H1 (cell line): ENCODE measurements around the gene OR11H6. TPM values are rescaled to one million over a fixed set of nuclear protein-coding genes. Genes with fewer than 3 reads are reported as not detected.
"Not testable (repeated sequence)": the region's sequence is repeated elsewhere in the genome, so short reads cannot be mapped to it uniquely, and the experiment has no call there.

Source experiments
- CTCF ChIA-PET: fragments of 300-600 bp; sonication (Branson Sonifier 250); formaldehyde crosslinking; loops from one replicate; lab custom pipeline; 2021; ENCODE audit not compliant: partially characterized antibody; lab: Charles Lee
- POLR2A ChIA-PET: fragments of 300-600 bp; sonication (Branson Sonifier 250); formaldehyde crosslinking; loops from one replicate; lab custom pipeline; 2021; ENCODE audit warnings: inconsistent platforms; ENCODE audit not compliant: partially characterized antibody; lab: Charles Lee
- DNase-seq, 2 experiments: peaks; one replicate each; pipeline versions ENCODE4 v3.0.0 to v3.0.0-alpha.2; 2010 to 2022; ENCODE audit warnings: low spot score in 2 of 2, low read depth in 1 of 2, mixed read lengths in 1 of 2
- FAIRE-seq: peaks from 2 replicates; lab custom pipeline; 2011; peaks lifted over from hg19 to GRCh38; lab: Jason Lieb, UNC
- H2AFZ ChIP-seq: 2 replicates; pipeline ENCODE4 v1.8.1; 2012; ENCODE audit warnings: low read length, inconsistent platforms
- H2AK5ac ChIP-seq: 2 replicates; pipeline ENCODE4 v1.6.1; 2013; ENCODE audit warnings: low read depth, low read length
- H2BK120ac ChIP-seq: replicated peaks from 2 replicates; pipeline ENCODE3; 2013; ENCODE audit warnings: low read depth, low read length, inconsistent platforms
- H2BK12ac ChIP-seq: 2 replicates; pipeline ENCODE4 v1.6.1; 2013; ENCODE audit warnings: low read depth, low read length
- H2BK15ac ChIP-seq: 2 replicates; pipeline ENCODE4 v1.6.1; 2013; ENCODE audit warnings: low read length
- H2BK20ac ChIP-seq: 2 replicates; pipeline ENCODE4 v1.6.1; 2013; ENCODE audit warnings: low read length
- H2BK5ac ChIP-seq: 2 replicates; pipeline ENCODE4 v1.6.1; 2013; ENCODE audit warnings: low read depth, low read length
- H3K14ac ChIP-seq: 2 replicates; pipeline ENCODE4 v1.6.1; 2013; ENCODE audit warnings: inconsistent platforms; ENCODE audit not compliant: insufficient read length
- H3K18ac ChIP-seq: 2 replicates; pipeline ENCODE4 v1.6.1; 2013; ENCODE audit warnings: low read length; ENCODE audit errors: extremely low read depth
- H3K23ac ChIP-seq: 2 replicates; pipeline ENCODE4 v1.6.1; 2013; ENCODE audit warnings: inconsistent platforms; ENCODE audit not compliant: insufficient read length
- H3K23me2 ChIP-seq: 2 replicates; pipeline ENCODE4 v1.6.1; 2013; ENCODE audit warnings: low read depth, low read length
- H3K27ac ChIP-seq: 2 replicates; pipeline ENCODE4 v1.6.1; 2011; ENCODE audit warnings: low read depth, low read length, inconsistent platforms
- H3K27me3 ChIP-seq, 4 experiments: replicated peaks in 1 of 4; 1 replicate in 1 of 4; 2 replicates in 3 of 4; pipeline versions ENCODE4 v1.6.1 to v1.8.1; 2011 to 2013; ENCODE audit warnings: low read length in 3 of 4, mild to moderate bottlenecking in 3 of 4, inconsistent platforms in 2 of 4, mixed read lengths in 2 of 4, moderate library complexity in 1 of 4; ENCODE audit not compliant: control insufficient read depth in 3 of 4, insufficient read depth in 3 of 4; ENCODE audit errors: extremely low read depth in 1 of 4
- H3K36me3 ChIP-seq, 4 experiments: 2 replicates each; pipeline versions ENCODE4 v1.6.1 to v1.8.1; 2011 to 2013; ENCODE audit warnings: mild to moderate bottlenecking in 4 of 4, low read length in 3 of 4, moderate library complexity in 2 of 4, control low read depth in 1 of 4, inconsistent platforms in 1 of 4; ENCODE audit not compliant: insufficient read depth in 4 of 4, control insufficient read depth in 2 of 4
- H3K4ac ChIP-seq: replicated peaks from 2 replicates; pipeline ENCODE3; 2013; ENCODE audit warnings: low read length, low read depth, mixed read lengths, inconsistent platforms; ENCODE audit not compliant: insufficient read length
- H3K4me1 ChIP-seq, 4 experiments: replicated peaks in 1 of 4; 1 replicate in 1 of 4; 2 replicates in 3 of 4; pipeline versions ENCODE4 v1.6.1 to v1.8.1; 2011 to 2013; ENCODE audit warnings: low read length in 3 of 4, inconsistent platforms in 2 of 4, mixed read lengths in 1 of 4; ENCODE audit not compliant: insufficient read depth in 4 of 4, control insufficient read depth in 3 of 4
- H3K4me2 ChIP-seq, 2 experiments: 2 replicates each; pipeline versions ENCODE4 v1.6.1 to v1.8.1; 2011 to 2013; ENCODE audit warnings: low read depth in 2 of 2, low read length in 2 of 2, control low read depth in 1 of 2, inconsistent platforms in 1 of 2, mild to moderate bottlenecking in 1 of 2; ENCODE audit not compliant: insufficient read depth in 1 of 2
- H3K4me3 ChIP-seq, 4 experiments: fragments of 200-600, 300-600 bp in 1 of 4; sonication (generic), shearing (Covaris generic), sonication (Bioruptor Twin) in 1 of 4; 2 replicates each; pipeline versions ENCODE4 v1.5.1 to v1.8.1; 2011 to 2016; ENCODE audit warnings: low read length in 4 of 4, low read depth in 3 of 4, control low read depth in 2 of 4, inconsistent platforms in 2 of 4, mild to moderate bottlenecking in 2 of 4, mixed read lengths in 1 of 4, moderate library complexity in 1 of 4; ENCODE audit not compliant: insufficient read depth in 2 of 4; ENCODE audit errors: extremely low read depth in 1 of 4
- H3K56ac ChIP-seq: replicated peaks from 2 replicates; pipeline ENCODE3; 2013; ENCODE audit warnings: low read depth, mild to moderate bottlenecking, mixed read lengths, low read length, inconsistent platforms; ENCODE audit not compliant: insufficient read length
- H3K79me1 ChIP-seq: 2 replicates; pipeline ENCODE4 v1.6.1; 2013; ENCODE audit warnings: low read depth, low read length, control low read depth
- H3K79me2 ChIP-seq, 2 experiments: 2 replicates each; pipeline versions ENCODE4 v1.6.1 to v1.8.1; 2012 to 2013; ENCODE audit warnings: low read length in 2 of 2, mild to moderate bottlenecking in 2 of 2, inconsistent platforms in 1 of 2; ENCODE audit not compliant: insufficient read depth in 2 of 2, control insufficient read depth in 1 of 2
- H3K9ac ChIP-seq, 4 experiments: replicated peaks in 1 of 4; 1 replicate in 1 of 4; 2 replicates in 3 of 4; pipeline versions ENCODE4 v1.6.1 to v1.8.1; 2011 to 2013; ENCODE audit warnings: low read depth in 3 of 4, low read length in 3 of 4, control low read depth in 2 of 4, mild to moderate bottlenecking in 2 of 4, moderate library complexity in 2 of 4, inconsistent platforms in 1 of 4; ENCODE audit errors: extremely low read depth in 1 of 4
- H3K9me3 ChIP-seq, 2 experiments: 2 replicates each; pipeline versions ENCODE4 v1.6.1 to v1.8.1; 2012 to 2013; ENCODE audit warnings: mild to moderate bottlenecking in 2 of 2, moderate library complexity in 2 of 2, control low read depth in 1 of 2, inconsistent platforms in 1 of 2, low read depth in 1 of 2, low read length in 1 of 2, mixed read lengths in 1 of 2; ENCODE audit not compliant: insufficient read depth in 2 of 2
- H4K20me1 ChIP-seq, 2 experiments: replicated peaks in 1 of 2; 2 replicates each; pipeline versions ENCODE3 to v1.8.1; 2011 to 2013; ENCODE audit warnings: inconsistent platforms in 2 of 2, low read length in 2 of 2, mild to moderate bottlenecking in 1 of 2; ENCODE audit not compliant: insufficient read depth in 2 of 2, control insufficient read depth in 1 of 2
- H4K5ac ChIP-seq: 2 replicates; pipeline ENCODE4 v1.6.1; 2013; ENCODE audit warnings: low read length, low read depth, mixed read lengths, inconsistent platforms; ENCODE audit not compliant: insufficient read length
- H4K8ac ChIP-seq: 2 replicates; pipeline ENCODE4 v1.8.0; 2013; ENCODE audit warnings: mild to moderate bottlenecking, moderate library complexity, low read length, inconsistent platforms; ENCODE audit not compliant: insufficient read depth; ENCODE audit errors: extremely low read depth
- H4K91ac ChIP-seq: replicated peaks from 2 replicates; pipeline ENCODE3; 2013; ENCODE audit warnings: low read length, mixed read lengths, inconsistent platforms; ENCODE audit not compliant: insufficient read length
- polyA plus RNA-seq, 7 experiments: library from polyadenylated mRNA; depleted of rRNA in 3 of 7; stranded (reverse) in 5 of 7; unstranded in 2 of 7; fragments of >200 nt in 5 of 7; fragments of 200-250 nt in 2 of 7; gene quantifications; 1 replicate in 5 of 7; 2 replicates in 1 of 7; 4 replicates in 1 of 7; pipeline versions ENCODE4 v1.2.1 to v1.2.3, GENCODE V29; 2011 to 2013; ENCODE audit warnings: missing spikeins in 2 of 7, mixed read lengths in 2 of 7
- total RNA-seq: library from RNA; stranded (reverse); fragmentation: NEBNext Ultra II Directional; extraction: Animal tissue kit (Norgen Biotek cat#: 25700); gene quantifications from 2 replicates; pipeline ENCODE4 v1.2.1, GENCODE V29; 2021

The OR11H6 gene
- total and polyA plus RNA-seq, 2 of the 8 experiments (the other 6 are each of a cell fraction or from before 2014, with no cell fraction given): not detected

DNA sequence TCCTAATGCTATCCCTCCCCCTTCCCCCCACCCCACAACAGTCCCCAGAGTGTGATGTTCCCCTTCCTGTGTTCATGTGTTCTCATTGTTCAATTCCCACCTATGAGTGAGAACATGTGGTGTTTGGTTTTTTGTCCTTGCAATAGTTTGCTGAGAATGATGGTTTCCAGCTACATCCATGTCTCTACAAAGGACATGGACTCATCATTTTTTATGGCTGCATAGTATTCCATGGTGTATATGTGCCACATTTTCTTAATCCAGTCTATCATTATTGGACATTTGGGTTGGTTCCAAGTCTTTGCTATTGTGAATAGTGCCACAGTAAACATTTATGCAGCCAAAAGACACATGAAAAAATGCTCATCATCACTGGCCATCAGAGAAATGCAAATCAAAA is 49.3 kb upstream of the OR11H6 start:
- H3K9me3 ChIP-seq: peaks cover 41 to 53% of the 10 kb centered on the region in 2 experiments
- H2BK120ac ChIP-seq, H2BK15ac ChIP-seq, FAIRE-seq, POLR2A ChIA-PET, H4K5ac ChIP-seq, H2BK20ac ChIP-seq, H3K4me3 ChIP-seq, H2AFZ ChIP-seq, CTCF ChIA-PET, H3K56ac ChIP-seq, H3K79me1 ChIP-seq, H3K23ac ChIP-seq, H2BK5ac ChIP-seq, H3K27me3 ChIP-seq, H3K9ac ChIP-seq, H3K27ac ChIP-seq, H3K4me1 ChIP-seq, H3K4me2 ChIP-seq, H3K4ac ChIP-seq, H3K79me2 ChIP-seq, DNase-seq, H3K14ac ChIP-seq, H3K36me3 ChIP-seq, H2AK5ac ChIP-seq, H4K8ac ChIP-seq, H4K91ac ChIP-seq, H3K23me2 ChIP-seq, H4K20me1 ChIP-seq, H2BK12ac ChIP-seq, H3K18ac ChIP-seq: not testable (repeated sequence)
